Esophagus squamous epithelium (tissue), 5 donors: Measurements from ENCODE around the gene JDP2. TPM values are rescaled to one million over a fixed set of nuclear protein-coding genes. Genes with fewer than 3 reads are reported as not detected.

Source experiments
- DNase-seq: peaks from one replicate; lab custom pipeline; 2025; lab: John Stamatoyannopoulos, UW
- H3K27ac ChIP-seq, 4 donors: fragments of 200-600 bp; sonication (generic); one replicate each; pipeline ENCODE4 v1.5.1; 2016 to 2019; ENCODE audit warnings: mild to moderate bottlenecking in 1 of 4
- H3K27me3 ChIP-seq, 4 donors: fragments of 200-600 bp; sonication (generic); 1 replicate in 3 of 4; 2 replicates in 1 of 4; pipeline versions ENCODE4 v1.5.1 to v1.6.0; 2017 to 2021; ENCODE audit warnings: antibody characterized with exemption in 1 of 4
- H3K36me3 ChIP-seq, 3 donors: fragments of 200-600 bp; sonication (generic); one replicate each; pipeline ENCODE4 v1.5.1; 2016 to 2019
- H3K4me1 ChIP-seq, 3 donors: fragments of 200-600 bp; sonication (generic); one replicate each; pipeline ENCODE4 v1.5.1; 2017 to 2019
- H3K4me3 ChIP-seq, 4 donors: fragments of 200-600 bp; sonication (generic); 1 replicate in 3 of 4; 2 replicates in 1 of 4; pipeline ENCODE4 v1.5.1; 2016 to 2019; ENCODE audit warnings: mild to moderate bottlenecking in 2 of 4, moderate library complexity in 1 of 4
- H3K9me3 ChIP-seq, 3 donors: fragments of 200-600 bp; sonication (generic); one replicate each; pipeline ENCODE4 v1.5.1; 2016 to 2019
- CTCF ChIP-seq, 6 experiments: fragments of 450-650 bp in 4 of 6; fragments of 200-600 bp in 2 of 6; sonication (generic) in 2 of 6; IDR thresholded peaks; one replicate each; pipeline ENCODE4 v1.5.1; 2016 to 2019; ENCODE audit warnings: antibody characterized with exemption in 6 of 6, mild to moderate bottlenecking in 4 of 6, moderate library complexity in 4 of 6
- POLR2A ChIP-seq, 4 donors: fragments of 450-650 bp; IDR thresholded peaks; one replicate each; pipeline ENCODE4 v1.6.1; 2017; ENCODE audit warnings: antibody characterized with exemption in 4 of 4, mild to moderate bottlenecking in 4 of 4, moderate library complexity in 3 of 4
- WGBS, 2 donors: methylation state at CpG; one replicate each; pipeline ENCODE4 v1.1.5; 2018; 5-methylcytosine and 5-hydroxymethylcytosine counted together
- intact Hi-C: fragments of 100-400 bp; cut with DNase I; formaldehyde crosslinking; loops from one replicate; pipeline ENCODE4 v1.15.0; 2022
- total RNA-seq, 4 donors: library from RNA; depleted of rRNA; stranded (reverse); fragments of >200 nt; gene quantifications; one replicate each; pipeline ENCODE4 v1.1.0, GENCODE V29; 2016
- donor health status: DM: yes; HTN: yes; CAD: no.

The JDP2 gene
- total RNA-seq, 4 donors from 2014 or later = 20.9 to 41.8 (median 36.9) TPM

- peak overlapping the region in 3 of 4 donors; percentile 36 to 61 (median 42) for H3K27ac ChIP-seq
- no peaks in the 10 kb centered on the region for H3K27me3 ChIP-seq
- no peak for DNase-seq
- H3K9me3 ChIP-seq = no peaks in the 10 kb centered on the region
- no peak overlapping the region for H3K4me3 ChIP-seq
- peaks cover 0 to 73% (median 0%) of the 10 kb centered on the region in 3 donors for H3K36me3 ChIP-seq
- intact Hi-C loops = no loop called here
- WGBS, 2 donors = 86 to 89% methylated on average over 1 of the region's 1 CpG
- no peak for TF ChIP-seq CTCF (IDR thresholded peaks at IDR 0.05)
- TF ChIP-seq POLR2A (IDR thresholded peaks at IDR 0.05) = no peak
- H3K4me1 ChIP-seq = peaks cover 19 to 58% (median 22%) of the 10 kb centered on the region in 3 donors
These were observed 32.0 kb downstream of the JDP2 start for GRCh38 chr14:75459791-75460190.

GRCh38 chr14:75460394-75460793 lies 32.6 kb downstream of the JDP2 start:
- Histone ChIP-seq H3K27me3 (no peaks in the 10 kb centered on the region), H3K27ac (peak overlapping the region in 1 of 4 donors; percentile 42), H3K9me3 (no peaks in the 10 kb centered on the region), H3K36me3 (peaks cover 0 to 71% (median 0%) of the 10 kb centered on the region in 3 donors), H3K4me3 (no peak overlapping the region), H3K4me1 (peaks cover 19 to 52% (median 19%) of the 10 kb centered on the region in 3 donors)
- intact Hi-C loops = no loop called here
- TF ChIP-seq CTCF (IDR thresholded peaks at IDR 0.05) (no peak), POLR2A (IDR thresholded peaks at IDR 0.05) (no peak)
- no peak for DNase-seq
- 74 to 77% methylated on average over 5 to 6 of the region's 6 CpGs for WGBS, 2 donors

- Histone ChIP-seq H3K36me3 (peaks cover 0 to 67% (median 0%) of the 10 kb centered on the region in 3 donors), H3K4me1 (peaks cover 12 to 52% (median 13%) of the 10 kb centered on the region in 3 donors), H3K9me3 (no peaks in the 10 kb centered on the region), H3K27ac (no peak overlapping the region), H3K4me3 (no peak overlapping the region), H3K27me3 (no peaks in the 10 kb centered on the region)
- DNase-seq = no peak
- TF ChIP-seq POLR2A (IDR thresholded peaks at IDR 0.05) (no peak), CTCF (IDR thresholded peaks at IDR 0.05) (no peak)
- WGBS, 2 donors = 95 to 97% methylated on average over 7 to 12 of the region's 12 CpGs
- intact Hi-C loops = no loop called here
These were observed 33.5 kb downstream of the JDP2 start for GRCh38 chr14:75461303-75461702.

GRCh38 chr14:75461755-75462349 lies 34.0 kb downstream of the JDP2 start:
- intact Hi-C loops = no loop called here
- Histone ChIP-seq H3K4me1 (peaks cover 12 to 51% (median 13%) of the 10 kb centered on the region in 3 donors), H3K4me3 (no peak overlapping the region), H3K36me3 (peaks cover 0 to 63% (median 0%) of the 10 kb centered on the region in 3 donors), H3K27ac (no peak overlapping the region), H3K9me3 (no peaks in the 10 kb centered on the region), H3K27me3 (no peaks in the 10 kb centered on the region)
- TF ChIP-seq CTCF (IDR thresholded peaks at IDR 0.05) (no peak), POLR2A (IDR thresholded peaks at IDR 0.05) (no peak)
- WGBS, 2 donors = 70 to 85% methylated on average over 1 to 2 of the region's 2 CpGs
- no peak for DNase-seq

GRCh38 chr14:75464626-75465025 lies 36.8 kb downstream of the JDP2 start:
- TF ChIP-seq CTCF (IDR thresholded peaks at IDR 0.05) = no peak
- TF ChIP-seq POLR2A (IDR thresholded peaks at IDR 0.05) = no peak
- no peak for DNase-seq
- intact Hi-C loops = no loop called here

More at GRCh38 chr14:75464626-75465025, 36.8 kb downstream of the JDP2 start:
- 90 to 100% methylated on average over 2 to 3 of the region's 6 CpGs for WGBS, 2 donors
- H3K27me3 ChIP-seq = no peaks in the 10 kb centered on the region
- peaks cover 5 to 74% (median 6%) of the 10 kb centered on the region in 3 donors for H3K36me3 ChIP-seq
- no peak overlapping the region for H3K27ac ChIP-seq
- H3K9me3 ChIP-seq = no peaks in the 10 kb centered on the region
- no peak overlapping the region for H3K4me3 ChIP-seq
- peaks cover under 1 to 46% (median 8%) of the 10 kb centered on the region in 3 donors for H3K4me1 ChIP-seq
